HG03432 (cell line): ENCODE data around the gene MYL12B.
"Not testable (repeated sequence)": the region's sequence is repeated elsewhere in the genome, so short reads cannot be mapped to it uniquely, and the experiment has no call there.

Experiments
- ATAC-seq: cut with Tn5 transposase; IDR thresholded peaks from one replicate; pipeline ENCODE4 v1.9.1; 2021; ENCODE audit warnings: mild to moderate bottlenecking, moderate library complexity; ENCODE audit not compliant: unreplicated experiment

MYL12B gene

GRCh38 chr18:3294435-3295080 lies 32.6 kb downstream of the MYL12B start:
- ATAC-seq: no peak

GRCh38 chr18:3297025-3297984 lies 35.4 kb downstream of the MYL12B start:
- peak; percentile 99 for ATAC-seq

GRCh38 chr18:3304832-3305231 lies 42.9 kb downstream of the MYL12B start:
- no peak for ATAC-seq

GRCh38 chr18:3305354-3305762 lies 43.4 kb downstream of the MYL12B start:
- peak; percentile 80 for ATAC-seq

GRCh38 chr18:3305933-3306332 lies 44.0 kb downstream of the MYL12B start:
- ATAC-seq: no peak

GRCh38 chr18:3306391-3306790 lies 44.5 kb downstream of the MYL12B start:
- no peak for ATAC-seq

- no peak for ATAC-seq
These were observed 51.8 kb downstream of the MYL12B start for GRCh38 chr18:3313685-3314084.

GRCh38 chr18:3315344-3315743 lies 53.4 kb downstream of the MYL12B start:
- ATAC-seq: not testable (repeated sequence)

GRCh38 chr18:3319399-3319798 lies 57.5 kb downstream of the MYL12B start:
- ATAC-seq: no peak

- no peak for ATAC-seq
These were observed 58.0 kb downstream of the MYL12B start for GRCh38 chr18:3319894-3320454.

GRCh38 chr18:3321133-3321812 lies 59.3 kb downstream of the MYL12B start:
- no peak for ATAC-seq

GRCh38 chr18:3323900-3324299 lies 62.0 kb downstream of the MYL12B start:
- peak; percentile 64 for ATAC-seq
